ENCODE results near the gene PPM1A.

The PPM1A gene

GRCh38 chr14:60232185-60232584 lies 16.8 kb upstream of the PPM1A start:
- Histone ChIP-seq H3K27me3 (no peaks in the 10 kb centered on the region), H3K4me3 (ENCODE audit: low read depth, low read length) (no peak overlapping the region), H3K9me3 (no peaks in the 10 kb centered on the region), H3K4me1 (no peaks in the 10 kb centered on the region), H3K36me3 (no peaks in the 10 kb centered on the region)
- TF ChIP-seq, protein P1, sequence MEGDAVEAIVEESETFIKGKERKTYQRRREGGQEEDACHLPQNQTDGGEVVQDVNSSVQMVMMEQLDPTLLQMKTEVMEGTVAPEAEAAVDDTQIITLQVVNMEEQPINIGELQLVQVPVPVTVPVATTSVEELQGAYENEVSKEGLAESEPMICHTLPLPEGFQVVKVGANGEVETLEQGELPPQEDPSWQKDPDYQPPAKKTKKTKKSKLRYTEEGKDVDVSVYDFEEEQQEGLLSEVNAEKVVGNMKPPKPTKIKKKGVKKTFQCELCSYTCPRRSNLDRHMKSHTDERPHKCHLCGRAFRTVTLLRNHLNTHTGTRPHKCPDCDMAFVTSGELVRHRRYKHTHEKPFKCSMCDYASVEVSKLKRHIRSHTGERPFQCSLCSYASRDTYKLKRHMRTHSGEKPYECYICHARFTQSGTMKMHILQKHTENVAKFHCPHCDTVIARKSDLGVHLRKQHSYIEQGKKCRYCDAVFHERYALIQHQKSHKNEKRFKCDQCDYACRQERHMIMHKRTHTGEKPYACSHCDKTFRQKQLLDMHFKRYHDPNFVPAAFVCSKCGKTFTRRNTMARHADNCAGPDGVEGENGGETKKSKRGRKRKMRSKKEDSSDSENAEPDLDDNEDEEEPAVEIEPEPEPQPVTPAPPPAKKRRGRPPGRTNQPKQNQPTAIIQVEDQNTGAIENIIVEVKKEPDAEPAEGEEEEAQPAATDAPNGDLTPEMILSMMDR (IDR thresholded peaks at IDR 0.05; ENCODE audit: low read depth, low read length), result no peak
- no peak for DNase-seq

GRCh38 chr14:60233251-60233650 lies 15.8 kb upstream of the PPM1A start:
- Histone ChIP-seq H3K4me1 (no peaks in the 10 kb centered on the region), H3K36me3 (no peaks in the 10 kb centered on the region), H3K4me3 (ENCODE audit: low read depth, low read length) (no peak overlapping the region), H3K27me3 (no peaks in the 10 kb centered on the region), H3K9me3 (no peaks in the 10 kb centered on the region)
- TF ChIP-seq, protein P1 (IDR thresholded peaks at IDR 0.05; ENCODE audit: low read depth, low read length), result no peak
- no peak for DNase-seq

DNA sequence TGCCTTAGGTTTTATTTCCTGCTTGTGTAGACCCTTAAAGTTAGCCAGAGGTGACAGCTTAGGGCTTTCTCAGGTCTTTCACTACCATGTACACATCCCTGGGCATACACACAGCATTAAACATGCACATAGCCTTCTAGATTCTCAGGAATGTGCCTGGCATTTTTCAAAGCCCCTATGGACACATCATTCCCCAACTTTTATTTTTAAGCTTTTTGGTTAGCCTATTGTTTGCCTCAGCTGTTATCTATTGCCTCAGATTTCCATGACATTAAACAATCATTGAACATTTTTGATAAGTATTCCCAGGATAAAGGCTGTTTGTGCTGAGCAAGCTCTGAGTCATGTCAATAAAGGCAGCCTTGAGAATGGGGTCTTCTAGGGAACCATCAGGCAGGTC lies 15.1 kb upstream of the PPM1A start:
- no peak overlapping the region for H3K4me3 ChIP-seq (ENCODE audit: low read depth, low read length)
- no peak for DNase-seq
- TF ChIP-seq, protein P1 (IDR thresholded peaks at IDR 0.05; ENCODE audit: low read depth, low read length), result no peak
- H3K9me3 ChIP-seq, result no peaks in the 10 kb centered on the region
- H3K4me1 ChIP-seq, result no peaks in the 10 kb centered on the region
- no peaks in the 10 kb centered on the region for H3K27me3 ChIP-seq
- H3K36me3 ChIP-seq, result no peaks in the 10 kb centered on the region

DNA sequence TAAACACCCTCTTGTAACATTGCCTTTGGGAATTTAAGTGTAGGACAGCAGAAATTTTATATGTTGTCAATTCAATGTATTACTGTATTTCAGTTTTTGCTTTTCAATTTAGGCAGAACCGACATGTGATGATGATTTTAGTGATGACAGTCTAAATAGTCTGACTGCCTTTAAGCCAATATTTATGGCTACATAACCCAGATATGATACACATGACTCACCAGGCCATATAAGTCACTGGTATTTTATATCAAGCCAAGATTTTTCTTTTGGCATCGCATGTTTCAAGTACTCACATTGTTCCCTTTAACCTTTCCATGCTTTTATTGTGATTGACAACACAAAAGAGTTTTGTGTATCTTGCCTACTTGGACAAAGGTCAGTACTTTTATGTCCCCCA lies 13.6 kb upstream of the PPM1A start:
- no peaks in the 10 kb centered on the region for H3K9me3 ChIP-seq
- H3K4me3 ChIP-seq (ENCODE audit: low read depth, low read length), result no peak overlapping the region
- DNase-seq, result no peak
- no peaks in the 10 kb centered on the region for H3K27me3 ChIP-seq
- no peaks in the 10 kb centered on the region for H3K36me3 ChIP-seq
- TF ChIP-seq, protein P1 (IDR thresholded peaks at IDR 0.05; ENCODE audit: low read depth, low read length), result no peak
- no peaks in the 10 kb centered on the region for H3K4me1 ChIP-seq

GRCh38 chr14:60238955-60239354 lies 10.1 kb upstream of the PPM1A start:
- Histone ChIP-seq H3K36me3 (no peaks in the 10 kb centered on the region), H3K27me3 (no peaks in the 10 kb centered on the region), H3K4me3 (ENCODE audit: low read depth, low read length) (no peak overlapping the region), H3K9me3 (no peaks in the 10 kb centered on the region), H3K4me1 (no peaks in the 10 kb centered on the region)
- TF ChIP-seq, protein P1 (IDR thresholded peaks at IDR 0.05; ENCODE audit: low read depth, low read length), result no peak
- DNase-seq, result no peak

- TF ChIP-seq, protein P1 (IDR thresholded peaks at IDR 0.05; ENCODE audit: low read depth, low read length), result no peak
- Histone ChIP-seq H3K4me1 (no peaks in the 10 kb centered on the region), H3K9me3 (no peaks in the 10 kb centered on the region), H3K4me3 (ENCODE audit: low read depth, low read length) (no peak overlapping the region), H3K27me3 (no peaks in the 10 kb centered on the region), H3K36me3 (no peaks in the 10 kb centered on the region)
- DNase-seq, result no peak
Observed at GRCh38 chr14:60240139-60240856, 8.7 kb upstream of the PPM1A start.
